DOHH2 (cell line): ENCODE measurements around the gene ENTPD1.

ENCODE experiments used
- H3F3A ChIP-seq: fragments of 200-600 bp; sonication (generic), shearing (Covaris generic); 2 replicates; pipeline ENCODE4 v1.6.0; 2016; ENCODE audit warnings: antibody characterized with exemption, mild to moderate bottlenecking; ENCODE audit not compliant: control insufficient read depth, insufficient read depth
- H3K27ac ChIP-seq: fragments of 200-600 bp; sonication (generic); 2 replicates; pipeline ENCODE4 v1.5.1; 2014; ENCODE audit warnings: low read depth, mild to moderate bottlenecking, low read length, moderate library complexity
- H3K27me3 ChIP-seq: fragments of 200-600 bp; sonication (generic); 2 replicates; pipeline ENCODE4 v1.6.1; 2014; ENCODE audit warnings: mild to moderate bottlenecking, low read length, mixed read lengths; ENCODE audit not compliant: control insufficient read depth
- H3K36me3 ChIP-seq: fragments of 200-600 bp; sonication (generic); 2 replicates; pipeline ENCODE4 v1.6.1; 2014; ENCODE audit warnings: mild to moderate bottlenecking, low read length, moderate library complexity, mixed read lengths; ENCODE audit not compliant: control insufficient read depth
- H3K4me1 ChIP-seq: fragments of 200-600 bp; sonication (generic); 2 replicates; pipeline ENCODE4 v1.6.1; 2014; ENCODE audit warnings: mild to moderate bottlenecking, low read length, mixed read lengths; ENCODE audit not compliant: control insufficient read depth
- H3K4me2 ChIP-seq: fragments of 200-600 bp; sonication (generic); 2 replicates; pipeline ENCODE4 v1.6.0; 2014; ENCODE audit warnings: mild to moderate bottlenecking, low read length, moderate library complexity
- H3K4me3 ChIP-seq: fragments of 200-600 bp; sonication (generic); 2 replicates; pipeline ENCODE4 v1.5.1; 2014; ENCODE audit warnings: mild to moderate bottlenecking, low read length, mixed read lengths
- H3K79me2 ChIP-seq: fragments of 200-600 bp; sonication (generic); 2 replicates; pipeline ENCODE4 v1.6.1; 2014; ENCODE audit warnings: mild to moderate bottlenecking, low read length, mixed read lengths; ENCODE audit not compliant: control insufficient read depth
- H3K9me2 ChIP-seq: fragments of 200-600 bp; sonication (generic); replicated peaks from 2 replicates; pipeline ENCODE4 v1.6.1; 2014; ENCODE audit warnings: mild to moderate bottlenecking, low read length, mixed read lengths; ENCODE audit not compliant: control insufficient read depth
- H3K9me3 ChIP-seq: fragments of 200-600 bp; sonication (generic); 2 replicates; pipeline ENCODE4 v1.6.1; 2014; ENCODE audit warnings: antibody characterized with exemption, low read length, mixed read lengths; ENCODE audit not compliant: control insufficient read depth, insufficient read depth
- H4K20me1 ChIP-seq: fragments of 200-600 bp; sonication (generic); 2 replicates; pipeline ENCODE4 v1.6.0; 2014; ENCODE audit warnings: low read depth, mild to moderate bottlenecking, antibody characterized with exemption, low read length, moderate library complexity; ENCODE audit not compliant: control insufficient read depth, insufficient read depth
- EZH2phosphoT487 ChIP-seq: fragments of 200-600 bp; sonication (generic); IDR thresholded peaks from 2 replicates; pipeline ENCODE4 v1.6.1; 2017; ENCODE audit warnings: borderline replicate concordance, mild to moderate bottlenecking, antibody characterized with exemption, low read length, moderate library complexity, mixed read lengths
- TF ChIP-seq, protein P1 (sequence below): fragments of 200-600 bp; sonication (generic); IDR thresholded peaks from one replicate; pipeline ENCODE4 v1.5.1; 2014; ENCODE audit warnings: antibody characterized with exemption, mild to moderate bottlenecking, low read depth, low read length; ENCODE audit not compliant: poor library complexity, severe bottlenecking

Gene ENTPD1

DNA sequence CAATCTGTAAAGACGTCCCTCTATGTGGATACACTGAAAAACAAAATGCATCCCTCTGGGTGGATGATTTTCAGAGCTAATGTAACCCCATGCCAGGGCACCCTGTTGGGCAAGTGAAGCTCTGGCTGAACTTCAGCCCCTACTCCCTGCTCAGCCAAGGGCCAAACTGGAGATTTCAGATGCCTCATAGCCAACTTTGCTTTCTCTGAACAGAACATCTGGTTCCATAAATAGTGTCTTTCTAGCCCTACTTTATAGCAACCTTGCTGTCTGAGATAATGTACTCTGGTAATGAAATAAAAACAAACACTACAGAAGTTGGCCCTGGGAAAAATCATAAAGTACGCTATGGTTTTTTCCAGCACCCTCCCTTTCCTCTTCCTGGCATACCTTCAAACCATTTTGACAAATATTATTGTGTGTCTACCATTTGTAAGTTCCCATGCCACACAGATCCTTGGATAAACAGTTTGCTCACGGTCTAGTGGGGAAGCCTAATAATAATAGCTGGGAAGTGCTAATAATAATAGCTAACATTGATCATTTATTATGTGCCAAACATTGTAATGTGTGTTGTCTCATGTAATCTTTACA is 3.4 kb downstream of the ENTPD1 start:
- peaks cover 27% of the 10 kb centered on the region for H3F3A ChIP-seq
- H3K27ac ChIP-seq, result peak overlapping the region; percentile 90
- no peaks in the 10 kb centered on the region for H3K9me3 ChIP-seq
- H3K4me3 ChIP-seq, result peak overlapping the region; percentile 62
- peaks cover 21% of the 10 kb centered on the region for H3K79me2 ChIP-seq
- no peaks in the 10 kb centered on the region for H3K9me2 ChIP-seq
- no peaks in the 10 kb centered on the region for H3K27me3 ChIP-seq
- H3K36me3 ChIP-seq, result peaks cover 9% of the 10 kb centered on the region
- H3K4me1 ChIP-seq, result peaks cover 60% of the 10 kb centered on the region
- H3K4me2 ChIP-seq, result peak overlapping the region; percentile 85
- TF ChIP-seq, protein P1, sequence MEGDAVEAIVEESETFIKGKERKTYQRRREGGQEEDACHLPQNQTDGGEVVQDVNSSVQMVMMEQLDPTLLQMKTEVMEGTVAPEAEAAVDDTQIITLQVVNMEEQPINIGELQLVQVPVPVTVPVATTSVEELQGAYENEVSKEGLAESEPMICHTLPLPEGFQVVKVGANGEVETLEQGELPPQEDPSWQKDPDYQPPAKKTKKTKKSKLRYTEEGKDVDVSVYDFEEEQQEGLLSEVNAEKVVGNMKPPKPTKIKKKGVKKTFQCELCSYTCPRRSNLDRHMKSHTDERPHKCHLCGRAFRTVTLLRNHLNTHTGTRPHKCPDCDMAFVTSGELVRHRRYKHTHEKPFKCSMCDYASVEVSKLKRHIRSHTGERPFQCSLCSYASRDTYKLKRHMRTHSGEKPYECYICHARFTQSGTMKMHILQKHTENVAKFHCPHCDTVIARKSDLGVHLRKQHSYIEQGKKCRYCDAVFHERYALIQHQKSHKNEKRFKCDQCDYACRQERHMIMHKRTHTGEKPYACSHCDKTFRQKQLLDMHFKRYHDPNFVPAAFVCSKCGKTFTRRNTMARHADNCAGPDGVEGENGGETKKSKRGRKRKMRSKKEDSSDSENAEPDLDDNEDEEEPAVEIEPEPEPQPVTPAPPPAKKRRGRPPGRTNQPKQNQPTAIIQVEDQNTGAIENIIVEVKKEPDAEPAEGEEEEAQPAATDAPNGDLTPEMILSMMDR, result no peak
- no peak for TF ChIP-seq EZH2phosphoT487
- no peaks in the 10 kb centered on the region for H4K20me1 ChIP-seq

DNA sequence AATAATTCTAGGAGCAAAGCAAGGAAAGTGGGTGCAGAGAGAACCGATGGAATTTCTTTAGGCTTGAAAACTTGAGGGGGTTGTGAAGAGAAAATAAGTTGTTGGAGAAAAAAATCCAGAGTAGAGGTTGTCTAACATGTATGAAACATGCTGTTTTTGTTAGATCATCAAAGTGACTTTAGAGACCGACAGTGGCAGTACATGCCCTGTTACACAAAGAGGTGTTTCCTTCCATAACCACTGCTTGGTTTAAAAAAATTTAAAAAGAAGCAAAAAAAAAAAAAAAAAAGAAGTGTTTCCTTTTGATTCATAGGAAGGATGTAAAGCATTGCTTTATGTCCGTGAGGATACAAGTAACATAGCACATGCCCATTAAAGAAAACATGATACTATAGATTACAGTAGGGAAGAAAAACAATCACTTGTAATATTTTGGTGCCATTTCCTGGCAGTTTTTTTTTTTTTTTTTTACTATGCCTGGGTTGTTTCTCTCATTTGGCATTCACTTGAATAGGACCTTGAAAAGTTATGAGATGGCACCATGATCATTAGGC is 6.1 kb downstream of the ENTPD1 start:
- H3K9me2 ChIP-seq, result no peaks in the 10 kb centered on the region
- H3K9me3 ChIP-seq, result no peaks in the 10 kb centered on the region
- no peaks in the 10 kb centered on the region for H3K27me3 ChIP-seq
- peaks cover 18% of the 10 kb centered on the region for H3K79me2 ChIP-seq
- no peaks in the 10 kb centered on the region for H4K20me1 ChIP-seq
- no peak overlapping the region for H3K4me2 ChIP-seq
- peaks cover 8% of the 10 kb centered on the region for H3F3A ChIP-seq
- peaks cover 9% of the 10 kb centered on the region for H3K36me3 ChIP-seq
- peaks cover 38% of the 10 kb centered on the region for H3K4me1 ChIP-seq
- H3K27ac ChIP-seq, result no peak overlapping the region
- H3K4me3 ChIP-seq, result no peak overlapping the region
- TF ChIP-seq EZH2phosphoT487, result no peak
- TF ChIP-seq, protein P1, result no peak

DNA sequence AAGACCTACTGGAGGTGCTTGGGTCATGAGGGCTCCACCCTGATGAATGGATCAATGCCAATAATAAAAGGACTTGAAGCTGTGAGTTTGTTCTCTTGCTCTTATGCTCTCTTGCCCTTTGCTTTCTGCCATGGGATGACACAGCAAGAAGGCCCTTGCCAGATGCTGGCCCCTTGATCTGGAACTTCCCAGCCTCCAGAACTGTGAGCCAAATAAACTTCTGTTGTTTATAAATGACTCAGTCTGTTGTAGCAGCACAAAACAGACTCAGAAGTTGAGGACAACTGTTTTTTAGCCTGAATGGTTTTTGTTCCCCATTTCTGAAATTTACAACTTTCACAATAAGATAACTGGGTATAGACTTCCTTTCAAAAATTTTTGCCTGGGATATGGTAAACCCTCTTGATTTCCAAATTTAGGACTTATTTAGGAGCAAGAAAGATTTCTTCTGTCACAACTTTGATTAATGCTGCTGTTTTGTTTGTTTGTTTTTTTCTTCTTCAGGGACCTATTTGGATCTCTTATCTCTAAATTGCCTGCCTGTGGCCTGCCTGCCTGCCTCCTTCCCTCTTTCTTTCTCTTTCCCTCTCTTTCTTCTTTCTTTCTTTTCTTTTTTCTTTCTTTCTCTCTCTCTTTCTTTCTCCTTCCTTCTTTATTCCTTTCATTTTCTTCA is 12.1 kb downstream of the ENTPD1 start:
- Histone ChIP-seq H3K4me1 (peaks cover 14% of the 10 kb centered on the region), H3K9me3 (no peaks in the 10 kb centered on the region), H3K4me2 (peak overlapping the region; percentile 49), H3K9me2 (no peaks in the 10 kb centered on the region), H4K20me1 (no peaks in the 10 kb centered on the region), H3K36me3 (no peaks in the 10 kb centered on the region), H3F3A (0 out of 2 replicates have a peak, but pooled peaks cover 4% of the 10 kb centered on the region), H3K27me3 (no peaks in the 10 kb centered on the region), H3K27ac (peak overlapping the region; percentile 39), H3K79me2 (no peaks in the 10 kb centered on the region), H3K4me3 (peak overlapping the region; percentile 1; the same call in 1 of the 2 replicates)
- TF ChIP-seq EZH2phosphoT487, result no peak
- TF ChIP-seq, protein P1, result no peak
